ENCODE results near the gene CKAP5. TPM values are rescaled to one million over a fixed set of nuclear protein-coding genes. Genes with fewer than 3 reads are reported as not detected.

CKAP5 gene

GRCh38 chr11:46693597-46694012 is 152.5 kb downstream of the CKAP5 start:
- peaks cover 39% of the 10 kb centered on the region for H3K36me3 ChIP-seq (ENCODE audit: insufficient read depth, low read length)
- peaks cover 44% of the 10 kb centered on the region for H3K4me1 ChIP-seq (ENCODE audit: control insufficient read depth, insufficient read depth, low read length)
- H3K9ac ChIP-seq (ENCODE audit: low read depth, low read length) = no peak overlapping the region
- H3K27me3 ChIP-seq (ENCODE audit: control insufficient read depth, insufficient read depth, low read length) = no peaks in the 10 kb centered on the region
- no peaks in the 10 kb centered on the region for H3K9me3 ChIP-seq (replicated peaks; ENCODE audit: low read length)
- H3K4me2 ChIP-seq (ENCODE audit: low read length) = no peak overlapping the region
- no peak overlapping the region for H3K4me3 ChIP-seq (ENCODE audit: low read length)

Small RNA genes lying within 50 kb of the gene (small RNA-seq; reads per million reads assigned to genes)
- gene MIR5582 (1.6 reads per million, percentile 57 among the genes with 10 or more reads in this experiment), gene RF00573 (not detected), gene SNORD67 (393 reads per million, percentile 98 among the genes with 10 or more reads in this experiment)
